GM18868 (cell line): ENCODE measurements around the gene PSMC6.
A peak's percentile ranks its signal among the peaks of the same experiment; 100 is the strongest.
"Not testable (repeated sequence)": the region's sequence is repeated elsewhere in the genome, so short reads cannot be mapped to it uniquely, and the experiment has no call there.

Experiments
- ATAC-seq: cut with Tn5 transposase; IDR thresholded peaks from one replicate; pipeline ENCODE4 v1.9.1; 2021; ENCODE audit warnings: mild to moderate bottlenecking, moderate library complexity; ENCODE audit not compliant: unreplicated experiment

Gene PSMC6

GRCh38 chr14:52711666-52712065, 4.7 kb downstream of the PSMC6 start:
- ATAC-seq: no peak

GRCh38 chr14:52716155-52716554, 9.2 kb downstream of the PSMC6 start:
- ATAC-seq: no peak

DNA sequence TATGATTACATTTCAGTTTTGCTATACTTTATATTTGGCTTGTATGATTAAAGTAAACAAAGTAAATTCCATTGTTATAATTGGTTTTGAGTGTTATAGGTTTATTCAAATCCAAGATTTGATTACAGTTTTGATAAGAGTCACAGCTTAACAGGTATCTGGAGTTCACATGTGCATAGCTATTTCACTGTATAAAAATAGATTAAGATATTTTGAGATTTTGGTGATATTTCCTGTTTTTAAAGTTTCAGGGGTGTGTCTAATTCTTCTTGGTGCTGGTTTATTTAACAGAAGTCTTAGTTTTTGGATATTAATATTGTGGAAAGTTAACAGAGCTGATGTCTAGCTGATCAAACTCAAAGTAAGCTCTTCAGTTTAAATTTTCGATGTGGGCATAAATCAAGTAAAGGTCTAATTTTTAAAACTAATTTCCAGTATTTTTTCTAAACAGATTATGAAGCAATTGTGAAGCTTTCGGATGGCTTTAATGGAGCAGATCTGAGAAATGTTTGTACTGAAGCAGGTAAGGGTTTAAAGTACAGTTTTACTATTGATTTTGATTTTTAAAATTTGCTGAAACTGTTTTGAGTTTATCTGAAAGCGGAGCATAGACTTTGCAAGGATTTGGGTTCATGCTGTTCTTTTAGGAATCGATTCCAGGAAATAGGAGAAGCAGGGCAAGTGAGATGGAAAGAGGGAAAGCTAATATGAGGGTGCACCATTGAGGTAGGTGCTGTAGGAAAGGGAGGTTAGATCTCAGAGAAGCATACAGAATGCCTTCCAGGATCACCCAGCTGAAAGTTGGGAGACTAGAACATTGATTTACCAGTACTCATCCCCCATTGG, 16.7 kb downstream of the PSMC6 start:
- ATAC-seq: no peak

DNA sequence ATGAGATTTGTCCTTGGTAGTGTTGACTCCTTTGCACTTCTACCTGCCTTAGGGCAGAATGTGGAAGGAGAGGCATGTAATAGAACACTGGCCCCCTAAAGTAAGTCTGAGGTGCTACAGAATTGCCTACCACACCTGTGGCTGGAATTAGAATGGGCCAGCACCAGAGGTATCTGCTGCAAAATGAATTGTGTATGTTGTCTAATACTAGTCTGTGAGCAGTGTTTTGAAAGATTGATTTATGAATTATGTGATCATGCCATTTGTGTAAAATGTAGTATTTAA, 17.3 kb downstream of the PSMC6 start:
- no peak for ATAC-seq

- not testable (repeated sequence) for ATAC-seq
Measured at GRCh38 chr14:52727509-52727908, 20.5 kb downstream of the PSMC6 start.

DNA sequence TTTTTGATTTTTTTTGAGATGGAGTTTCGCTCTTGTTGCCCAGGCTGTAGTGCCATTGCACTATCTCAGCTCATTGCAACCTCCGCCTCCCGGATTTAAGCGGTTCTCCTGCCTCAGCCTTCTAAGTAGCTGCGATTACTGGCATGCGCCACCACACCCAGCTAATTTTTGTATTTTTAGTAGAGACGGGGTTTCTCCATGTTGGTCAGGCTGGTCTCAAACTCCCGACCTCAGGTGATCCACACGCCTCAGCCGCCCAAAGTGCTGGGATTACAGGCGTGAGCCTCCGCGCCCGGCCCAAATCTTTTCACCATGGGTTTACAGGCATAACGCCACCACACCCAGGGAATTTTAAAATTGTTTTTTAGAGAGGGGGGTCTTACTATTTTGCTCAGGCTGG, 22.0 kb downstream of the PSMC6 start:
- ATAC-seq: not testable (repeated sequence)

DNA sequence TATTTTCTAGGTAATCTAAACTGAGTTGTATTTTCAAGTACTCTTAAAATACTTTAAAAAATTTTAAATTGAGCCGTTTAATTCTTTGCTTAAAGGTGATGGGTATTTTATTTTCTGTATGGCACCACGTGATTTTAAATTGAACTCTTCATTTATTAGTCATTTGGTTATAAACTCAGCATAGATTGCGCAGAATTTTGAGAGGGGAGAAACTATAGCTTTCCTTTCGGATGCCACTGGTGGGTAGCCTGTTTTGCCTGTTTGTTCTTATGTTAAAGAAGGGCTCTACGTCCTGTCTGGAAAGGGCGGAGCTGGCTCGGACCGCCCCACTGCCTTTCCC, 22.6 kb downstream of the PSMC6 start:
- no peak for ATAC-seq

DNA sequence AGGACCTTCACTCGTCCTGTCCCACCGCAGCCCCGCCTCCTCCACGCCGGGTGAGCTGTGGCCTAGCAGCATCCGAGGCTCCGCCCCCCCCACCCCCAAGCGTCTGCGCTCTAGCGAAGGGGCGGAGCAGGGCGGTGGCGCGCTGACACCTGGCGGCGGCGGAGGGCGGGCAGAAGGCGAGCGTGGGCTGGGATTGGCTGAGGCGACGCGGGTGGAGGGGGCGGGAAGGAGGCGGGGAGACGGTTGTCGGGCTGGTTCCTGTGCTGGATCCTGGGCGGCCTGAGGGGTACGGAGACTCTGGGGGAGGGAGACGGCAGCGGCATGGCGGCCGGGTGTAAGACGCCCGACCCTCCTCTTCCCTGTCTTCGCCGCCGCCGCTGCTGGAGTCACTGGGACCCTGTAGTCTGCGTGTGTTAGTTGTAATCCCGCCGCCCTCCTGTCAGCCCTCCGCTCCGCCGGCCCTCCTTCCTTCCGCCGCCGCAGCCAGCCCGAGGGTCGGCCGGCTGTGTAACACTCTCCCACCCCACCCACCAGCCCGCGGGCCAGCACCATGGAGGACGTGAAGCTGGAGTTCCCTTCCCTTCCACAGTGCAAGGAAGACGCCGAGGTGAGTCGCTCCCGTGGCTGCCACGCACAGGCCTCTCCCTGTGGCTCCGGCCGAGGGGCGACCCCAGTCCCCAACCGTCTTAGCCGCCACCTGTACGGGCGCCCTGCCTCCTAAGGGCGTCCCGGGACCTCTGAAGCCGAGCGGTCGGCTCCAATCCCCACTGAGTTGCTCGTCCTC, 23.1 kb downstream of the PSMC6 start, which contains the start of gene STYX:
Gene STYX, plus strand, starts transcription at position 242 of the 784 bp plus-strand sequence. Its CDS starts 309 bp downstream, at position 551.
- peak; percentile 95 for ATAC-seq

DNA sequence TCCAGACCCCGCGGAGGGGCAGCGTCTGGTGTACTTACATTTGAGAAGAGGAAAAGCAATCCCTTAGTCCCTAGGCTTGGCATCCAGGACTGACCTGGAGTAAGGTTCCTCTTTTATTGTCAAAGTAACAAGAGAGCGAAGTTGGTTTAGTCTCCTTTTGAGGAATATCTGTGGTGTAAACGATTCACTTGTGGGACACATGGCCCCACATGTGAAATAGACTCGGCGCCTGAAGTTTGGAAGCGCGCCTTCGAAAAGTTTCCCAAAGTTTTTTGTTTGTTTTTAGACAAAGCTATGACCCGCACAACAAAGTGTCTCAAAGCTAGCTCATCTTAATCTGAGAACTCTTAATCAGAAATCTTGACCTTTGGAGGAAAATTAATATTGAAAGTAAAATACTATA, 23.7 kb downstream of the PSMC6 start:
- ATAC-seq: no peak

GRCh38 chr14:52733824-52734223, 26.8 kb downstream of the PSMC6 start:
- no peak for ATAC-seq

- no peak for ATAC-seq
Measured at GRCh38 chr14:52735921-52736489, 29.0 kb downstream of the PSMC6 start.

DNA sequence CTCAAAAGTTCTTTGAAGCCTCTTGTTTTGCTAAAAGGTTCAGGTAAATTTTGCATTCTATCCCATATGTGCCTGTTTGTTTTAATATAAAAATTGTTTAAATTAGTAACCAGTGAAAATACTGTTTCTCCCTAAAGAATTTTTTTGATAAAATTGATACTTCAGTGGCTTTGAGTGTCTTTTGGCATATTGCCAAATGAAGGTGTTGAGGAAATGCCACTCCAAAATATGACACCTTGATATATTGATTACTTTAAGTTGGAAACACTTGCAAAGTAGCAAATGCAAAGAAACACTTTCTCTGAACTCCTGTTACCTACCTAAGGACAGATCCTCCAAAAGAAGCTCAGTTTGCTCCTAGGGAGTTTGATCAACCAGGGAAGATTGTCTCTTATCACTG, 31.4 kb downstream of the PSMC6 start:
- ATAC-seq: no peak

GRCh38 chr14:52740751-52741150, 33.8 kb downstream of the PSMC6 start:
- ATAC-seq: no peak

DNA sequence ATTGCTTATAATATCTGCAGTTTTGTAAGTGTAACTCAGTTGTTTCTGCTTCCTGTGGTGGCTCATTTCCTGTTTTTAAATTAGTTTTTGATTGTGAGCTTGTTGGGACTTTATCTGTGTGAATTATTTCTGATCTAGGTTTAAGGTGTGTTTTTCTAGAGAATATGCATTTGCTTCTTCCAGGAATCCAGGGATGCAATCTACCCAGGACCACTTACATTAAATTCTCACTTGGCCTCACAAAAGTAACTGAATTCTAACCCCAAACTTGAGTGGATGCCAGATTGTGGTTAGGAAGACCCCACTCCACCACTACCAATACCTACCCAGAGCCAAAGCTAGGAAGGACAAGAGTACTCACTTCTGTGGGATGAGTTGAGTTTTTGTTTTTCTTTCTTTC, 34.9 kb downstream of the PSMC6 start:
- peak; percentile 39 for ATAC-seq

DNA sequence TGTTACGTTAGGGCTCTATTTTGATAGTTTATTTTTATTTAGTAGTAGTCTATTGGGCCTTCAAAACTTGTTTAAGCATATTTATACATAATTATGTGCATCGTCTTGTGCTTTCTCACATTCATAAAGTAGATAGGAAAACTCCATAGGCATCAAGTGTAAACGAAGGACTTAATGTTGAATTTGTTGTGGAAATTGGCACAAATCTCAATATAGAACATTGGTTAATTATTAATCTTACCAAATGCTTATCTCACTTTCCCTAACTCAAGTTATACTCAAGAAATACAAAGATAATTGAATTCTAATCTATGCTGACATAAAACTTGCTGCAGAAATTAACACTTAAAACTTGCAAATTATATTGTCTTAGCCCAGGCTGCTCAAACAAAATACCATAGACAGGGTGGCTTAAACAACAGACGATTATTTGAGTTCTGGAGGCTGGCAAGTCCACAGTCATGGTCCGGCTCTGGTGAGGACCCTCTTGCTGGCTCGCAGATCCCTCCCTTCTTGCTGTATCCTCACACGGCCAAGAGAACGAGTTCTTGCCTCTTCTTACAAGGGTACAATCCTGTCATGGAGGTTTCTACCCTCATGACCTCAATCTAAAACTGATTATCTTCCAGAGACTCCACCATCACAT, 41.8 kb downstream of the PSMC6 start:
- ATAC-seq: no peak

DNA sequence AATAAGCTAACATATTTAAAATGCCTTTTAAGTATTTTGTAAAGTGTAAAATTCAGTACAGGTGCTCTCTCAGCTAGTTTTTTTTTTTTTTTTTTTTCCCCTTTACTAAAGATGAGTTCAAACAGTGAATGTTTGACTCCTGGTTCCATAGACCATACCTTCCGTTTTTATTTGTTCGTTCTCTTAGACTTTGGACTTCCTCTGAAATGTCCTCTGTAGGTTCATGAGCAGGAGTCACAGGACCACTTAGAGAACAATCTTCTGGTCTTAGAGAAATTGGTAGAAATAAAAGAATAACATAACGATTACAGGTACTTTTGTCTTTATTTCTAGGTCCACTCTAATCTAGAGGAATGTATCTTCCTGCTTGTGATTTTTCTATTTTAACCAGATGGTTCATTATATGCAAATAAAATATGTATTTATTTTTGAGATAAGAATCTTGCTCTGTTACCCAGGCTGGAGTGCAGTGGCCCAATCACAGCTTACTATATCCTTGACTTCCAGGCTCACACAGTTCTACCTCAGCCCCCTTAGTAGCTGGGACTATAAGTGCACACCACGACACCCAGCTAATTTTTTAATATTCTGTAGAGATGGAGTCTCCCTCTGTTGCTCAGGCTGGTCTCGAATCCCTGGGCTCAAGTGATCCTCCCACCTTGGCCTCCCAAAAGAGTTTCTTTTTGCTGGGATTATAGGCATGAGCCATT, 48.8 kb downstream of the PSMC6 start:
- no peak for ATAC-seq

DNA sequence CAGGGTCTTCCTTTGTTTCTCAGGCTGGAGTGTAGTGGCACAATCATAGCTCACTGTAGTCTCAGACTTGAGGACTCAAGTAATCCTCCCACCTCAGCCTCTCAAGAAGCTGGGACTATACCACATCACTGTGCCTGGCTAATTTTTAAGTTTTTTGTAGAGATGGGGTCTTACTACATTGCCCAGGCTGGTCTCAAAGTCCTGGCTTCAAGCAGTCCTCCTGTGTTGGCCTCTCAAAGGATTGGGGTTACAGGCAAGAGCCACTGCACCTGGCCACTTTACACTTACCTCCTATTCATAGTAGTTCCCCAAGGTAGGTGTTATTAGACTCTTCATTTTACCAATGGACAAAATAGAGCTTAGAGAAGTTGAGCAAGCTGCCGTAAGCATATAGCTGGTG, 52.1 kb downstream of the PSMC6 start:
- ATAC-seq: no peak

DNA sequence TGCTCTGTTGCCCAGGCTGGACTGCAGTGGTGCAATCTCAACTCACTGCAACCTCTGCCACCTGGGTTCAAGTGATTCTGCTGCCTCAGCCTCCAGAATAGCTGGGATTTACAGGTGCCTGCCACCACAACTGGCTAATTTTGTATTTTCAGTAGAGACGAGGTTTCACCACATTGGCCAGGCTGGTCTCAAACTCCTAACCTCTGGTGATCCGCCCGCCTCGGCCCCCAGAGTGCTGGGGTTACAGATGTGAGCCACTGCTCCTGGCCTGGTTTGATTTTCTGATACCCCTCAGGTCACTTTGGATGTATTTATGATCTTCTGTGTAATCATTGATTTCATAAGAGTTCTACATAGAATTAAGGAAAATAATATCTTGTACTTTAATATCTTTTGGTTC, 55.9 kb downstream of the PSMC6 start:
- not testable (repeated sequence) for ATAC-seq

GRCh38 chr14:52767058-52767833, 60.2 kb downstream of the PSMC6 start:
- no peak for ATAC-seq

- no peak for ATAC-seq
Measured at GRCh38 chr14:52769887-52770286, 62.9 kb downstream of the PSMC6 start.
